Measurements from ENCODE around the gene HAPSTR1.
"Not testable (repeated sequence)": the region's sequence is repeated elsewhere in the genome, so short reads cannot be mapped to it uniquely, and the experiment has no call there.

The HAPSTR1 gene

GRCh38 chr16:9070254-9070653 is 21.2 kb upstream of the HAPSTR1 start:
- DNase-seq: no peak

- no peak for DNase-seq
Observed at GRCh38 chr16:9071377-9071776, 20.1 kb upstream of the HAPSTR1 start.

- DNase-seq: no peak
Observed at GRCh38 chr16:9072806-9073341, 18.6 kb upstream of the HAPSTR1 start.

GRCh38 chr16:9075299-9076071 is 16.0 kb upstream of the HAPSTR1 start:
- no peak for DNase-seq

- no peak for DNase-seq
Observed at GRCh38 chr16:9077091-9077809, 14.2 kb upstream of the HAPSTR1 start.

GRCh38 chr16:9078467-9079429 is 12.7 kb upstream of the HAPSTR1 start:
- peak in 2 of 58 donors; percentile 3 to 23 for DNase-seq

GRCh38 chr16:9079430-9079812 is 12.0 kb upstream of the HAPSTR1 start:
- DNase-seq: no peak

- no peak for DNase-seq
Observed at GRCh38 chr16:9081158-9081557, 10.3 kb upstream of the HAPSTR1 start.

- DNase-seq: no peak
Observed at GRCh38 chr16:9081843-9082242, 9.6 kb upstream of the HAPSTR1 start.

GRCh38 chr16:9082422-9082821 is 9.0 kb upstream of the HAPSTR1 start:
- DNase-seq: no peak

- DNase-seq: not testable (repeated sequence)
Observed at GRCh38 chr16:9087733-9088132, 3.7 kb upstream of the HAPSTR1 start.

GRCh38 chr16:9088848-9089247 is 2.6 kb upstream of the HAPSTR1 start:
- no peak for DNase-seq

GRCh38 chr16:9089660-9090059 is 1.8 kb upstream of the HAPSTR1 start:
- DNase-seq: peak in 1 of 58 donors; percentile 2

- DNase-seq: peak in 33 of 58 donors; percentile 5 to 51 (median 37)
Observed at GRCh38 chr16:9090101-9090959, 1.1 kb upstream of the HAPSTR1 start.

GRCh38 chr16:9091867-9092281 is 430 bp downstream of the HAPSTR1 start:
- DNase-seq: peak in 32 of 58 donors; percentile 18 to 71 (median 46)

GRCh38 chr16:9092282-9092977 is 986 bp downstream of the HAPSTR1 start:
- peak in 32 of 58 donors; percentile 7 to 76 (median 36) for DNase-seq

- peak in 12 of 58 donors; percentile 3 to 22 (median 11) for DNase-seq
Observed at GRCh38 chr16:9092978-9093344, 1.5 kb downstream of the HAPSTR1 start.

GRCh38 chr16:9094011-9094846 is 2.8 kb downstream of the HAPSTR1 start:
- no peak for DNase-seq

GRCh38 chr16:9095171-9095570 is 3.7 kb downstream of the HAPSTR1 start:
- no peak for DNase-seq

Data from anterior cingulate cortex (tissue), 58 donors.